HEK293 (cell line): Measurements from ENCODE around the gene CDH23.

Experiments
- CTCF ChIA-PET: fragments of 350-600 bp; formaldehyde crosslinking; extraction: SDS; loops from one replicate; lab custom pipeline; 2021; ENCODE audit warnings: antibody characterized with exemption; lab: Yijun Ruan, JAX
- POLR2A ChIA-PET: fragments of 300-600 bp; formaldehyde crosslinking; extraction: SDS; loops from one replicate; lab custom pipeline; 2020; ENCODE audit warnings: antibody characterized with exemption, inconsistent platforms; lab: Yijun Ruan, JAX
- H3K27ac ChIP-seq: fragments of 200-500 bp; sonication (Bioruptor generic); 2 replicates; pipeline ENCODE4 v1.5.1; 2014; ENCODE audit warnings: low read depth, low read length, control low read depth, inconsistent platforms; ENCODE audit errors: extremely low read depth
- H3K36me3 ChIP-seq, 2 experiments: fragments of 200-500 bp in 1 of 2; sonication (Bioruptor generic) in 1 of 2; 1 replicate in 1 of 2; 2 replicates in 1 of 2; pipeline ENCODE4 v1.5.1; 2014 to 2017; ENCODE audit warnings: inconsistent platforms in 2 of 2, low read length in 2 of 2; ENCODE audit not compliant: control insufficient read depth in 2 of 2, insufficient read depth in 1 of 2
- H3K4me1 ChIP-seq: fragments of 200-500 bp; sonication (Bioruptor generic); 2 replicates; pipeline ENCODE4 v1.5.1; 2014; ENCODE audit warnings: mild to moderate bottlenecking, low read length, inconsistent platforms; ENCODE audit not compliant: control insufficient read depth, insufficient read depth
- H3K4me3 ChIP-seq: 2 replicates; pipeline ENCODE4 v1.5.1; 2011; ENCODE audit warnings: low read depth, mild to moderate bottlenecking, control low read depth, low read length, moderate library complexity
- H3K9me3 ChIP-seq: fragments of 200-500 bp; sonication (Bioruptor generic); 2 replicates; pipeline ENCODE4 v1.5.1; 2014; ENCODE audit warnings: low read depth, low read length, inconsistent platforms; ENCODE audit not compliant: control insufficient read depth, insufficient read depth
- HOXD13 ChIP-seq: sonication (generic); formaldehyde crosslinking; IDR thresholded peaks from 2 replicates; pipeline ENCODE4 v1.8.0; 2022; ENCODE audit warnings: missing genetic modification reagents, borderline replicate concordance
- MEIS1 ChIP-seq: sonication (generic); formaldehyde crosslinking; IDR thresholded peaks from 2 replicates; pipeline ENCODE4 v1.8.1; 2022; ENCODE audit warnings: missing genetic modification reagents, mild to moderate bottlenecking, borderline replicate concordance
- PRDM10 ChIP-seq: fragments of 450-650 bp; formaldehyde crosslinking; IDR thresholded peaks from 2 replicates; pipeline ENCODE4 v1.5.1; 2016; ENCODE audit warnings: missing biosample characterization, missing genetic modification characterization
- TCF7L2 ChIP-seq: IDR thresholded peaks from 2 replicates; pipeline ENCODE4 v1.6.1; 2011; ENCODE audit warnings: low read depth, mild to moderate bottlenecking, inconsistent platforms, low read length, moderate library complexity, borderline replicate concordance
- ZBTB6 ChIP-seq: fragments of 450-650 bp; formaldehyde crosslinking; IDR thresholded peaks from 2 replicates; pipeline ENCODE4 v1.5.1; 2017; ENCODE audit warnings: missing biosample characterization, missing genetic modification characterization
- ZIC2 ChIP-seq: fragments of 450-650 bp; formaldehyde crosslinking; IDR thresholded peaks from 2 replicates; pipeline ENCODE4 v1.5.1; 2016; ENCODE audit warnings: missing biosample characterization, missing genetic modification characterization
- ZNF138 ChIP-seq: fragments of 450-650 bp; formaldehyde crosslinking; IDR thresholded peaks from 2 replicates; pipeline ENCODE4 v1.5.1; 2016; ENCODE audit warnings: missing biosample characterization, missing genetic modification characterization, borderline replicate concordance
- ZNF37A ChIP-seq: fragments of 450-650 bp; IDR thresholded peaks from 2 replicates; pipeline ENCODE4 v1.5.1; 2018; ENCODE audit warnings: missing biosample characterization, missing genetic modification characterization
- ZNF391 ChIP-seq: fragments of 450-650 bp; formaldehyde crosslinking; IDR thresholded peaks from 2 replicates; pipeline ENCODE4 v1.5.1; 2016; ENCODE audit warnings: low read depth, missing biosample characterization, missing genetic modification characterization, borderline replicate concordance
- ZNF488 ChIP-seq: fragments of 450-650 bp; formaldehyde crosslinking; IDR thresholded peaks from 2 replicates; pipeline ENCODE4 v1.5.1; 2016; ENCODE audit warnings: missing biosample characterization, missing genetic modification characterization
- ZNF555 ChIP-seq: fragments of 450-650 bp; formaldehyde crosslinking; conservative IDR thresholded peaks from 2 replicates; pipeline ENCODE4 v1.5.1; 2017; ENCODE audit warnings: missing biosample characterization, mild to moderate bottlenecking, missing genetic modification characterization, inconsistent platforms
- ZNF596 ChIP-seq: fragments of 450-650 bp; IDR thresholded peaks from 2 replicates; pipeline ENCODE4 v1.5.0; 2018; ENCODE audit warnings: missing biosample characterization, mild to moderate bottlenecking, missing genetic modification characterization, moderate library complexity
- ZNF707 ChIP-seq: fragments of 450-650 bp; formaldehyde crosslinking; IDR thresholded peaks from 2 replicates; pipeline ENCODE4 v1.5.1; 2016; ENCODE audit warnings: missing biosample characterization, missing genetic modification characterization
- TF ChIP-seq, protein P1 (sequence below): fragments of 450-650 bp; formaldehyde crosslinking; IDR thresholded peaks from 2 replicates; pipeline ENCODE4 v1.5.1; 2016; ENCODE audit warnings: missing biosample characterization, missing genetic modification characterization, borderline replicate concordance

The CDH23 gene

GRCh38 chr10:71780156-71780555, 383.4 kb downstream of the CDH23 start:
- Histone ChIP-seq H3K27ac (no peak overlapping the region), H3K4me1 (no peaks in the 10 kb centered on the region), H3K9me3 (no peaks in the 10 kb centered on the region), H3K4me3 (no peak overlapping the region), H3K36me3 (no peaks in the 10 kb centered on the region)
- ChIA-PET POLR2A (no interaction called here), CTCF (interaction anchor here (0.5 to 1.6 kb wide), 2 partner anchors 83 to 210 kb away, joined by 5 to 7 read pairs; no protein-coding TSS in a partner anchor)
- no peak for TF ChIP-seq ZNF555 (tag by site-specific recombination)
- no peak for TF ChIP-seq PRDM10 (tag by site-specific recombination)
- no peak for TF ChIP-seq ZIC2
- TF ChIP-seq ZNF37A (tag by site-specific recombination) = no peak
- no peak for TF ChIP-seq ZBTB6 (tag by site-specific recombination)
- TF ChIP-seq ZNF391 (tag by site-specific recombination) = no peak
- TF ChIP-seq ZNF138 (tag by site-specific recombination) = no peak
- no peak for TF ChIP-seq ZNF707 (tag by site-specific recombination)
- no peak for TF ChIP-seq MEIS1 (CRISPR knock-in tag)
- TF ChIP-seq, protein P1, sequence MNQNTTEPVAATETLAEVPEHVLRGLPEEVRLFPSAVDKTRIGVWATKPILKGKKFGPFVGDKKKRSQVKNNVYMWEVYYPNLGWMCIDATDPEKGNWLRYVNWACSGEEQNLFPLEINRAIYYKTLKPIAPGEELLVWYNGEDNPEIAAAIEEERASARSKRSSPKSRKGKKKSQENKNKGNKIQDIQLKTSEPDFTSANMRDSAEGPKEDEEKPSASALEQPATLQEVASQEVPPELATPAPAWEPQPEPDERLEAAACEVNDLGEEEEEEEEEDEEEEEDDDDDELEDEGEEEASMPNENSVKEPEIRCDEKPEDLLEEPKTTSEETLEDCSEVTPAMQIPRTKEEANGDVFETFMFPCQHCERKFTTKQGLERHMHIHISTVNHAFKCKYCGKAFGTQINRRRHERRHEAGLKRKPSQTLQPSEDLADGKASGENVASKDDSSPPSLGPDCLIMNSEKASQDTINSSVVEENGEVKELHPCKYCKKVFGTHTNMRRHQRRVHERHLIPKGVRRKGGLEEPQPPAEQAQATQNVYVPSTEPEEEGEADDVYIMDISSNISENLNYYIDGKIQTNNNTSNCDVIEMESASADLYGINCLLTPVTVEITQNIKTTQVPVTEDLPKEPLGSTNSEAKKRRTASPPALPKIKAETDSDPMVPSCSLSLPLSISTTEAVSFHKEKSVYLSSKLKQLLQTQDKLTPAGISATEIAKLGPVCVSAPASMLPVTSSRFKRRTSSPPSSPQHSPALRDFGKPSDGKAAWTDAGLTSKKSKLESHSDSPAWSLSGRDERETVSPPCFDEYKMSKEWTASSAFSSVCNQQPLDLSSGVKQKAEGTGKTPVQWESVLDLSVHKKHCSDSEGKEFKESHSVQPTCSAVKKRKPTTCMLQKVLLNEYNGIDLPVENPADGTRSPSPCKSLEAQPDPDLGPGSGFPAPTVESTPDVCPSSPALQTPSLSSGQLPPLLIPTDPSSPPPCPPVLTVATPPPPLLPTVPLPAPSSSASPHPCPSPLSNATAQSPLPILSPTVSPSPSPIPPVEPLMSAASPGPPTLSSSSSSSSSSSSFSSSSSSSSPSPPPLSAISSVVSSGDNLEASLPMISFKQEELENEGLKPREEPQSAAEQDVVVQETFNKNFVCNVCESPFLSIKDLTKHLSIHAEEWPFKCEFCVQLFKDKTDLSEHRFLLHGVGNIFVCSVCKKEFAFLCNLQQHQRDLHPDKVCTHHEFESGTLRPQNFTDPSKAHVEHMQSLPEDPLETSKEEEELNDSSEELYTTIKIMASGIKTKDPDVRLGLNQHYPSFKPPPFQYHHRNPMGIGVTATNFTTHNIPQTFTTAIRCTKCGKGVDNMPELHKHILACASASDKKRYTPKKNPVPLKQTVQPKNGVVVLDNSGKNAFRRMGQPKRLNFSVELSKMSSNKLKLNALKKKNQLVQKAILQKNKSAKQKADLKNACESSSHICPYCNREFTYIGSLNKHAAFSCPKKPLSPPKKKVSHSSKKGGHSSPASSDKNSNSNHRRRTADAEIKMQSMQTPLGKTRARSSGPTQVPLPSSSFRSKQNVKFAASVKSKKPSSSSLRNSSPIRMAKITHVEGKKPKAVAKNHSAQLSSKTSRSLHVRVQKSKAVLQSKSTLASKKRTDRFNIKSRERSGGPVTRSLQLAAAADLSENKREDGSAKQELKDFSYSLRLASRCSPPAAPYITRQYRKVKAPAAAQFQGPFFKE (tag by site-specific recombination) = no peak
- no peak for TF ChIP-seq ZNF488 (tag by site-specific recombination)
- no peak for TF ChIP-seq HOXD13 (CRISPR knock-in tag)
- no peak for TF ChIP-seq ZNF596 (tag by site-specific recombination)
- no peak for TF ChIP-seq TCF7L2
